Stimulated activated CD4-positive, alpha-beta T cell treated with anti-CD3 and anti-CD28 coated beads, TNF-alpha, amount 100 ng/mL, for 24 hours (primary cell): ENCODE measurements around the gene SMIM10L2A.
"Not testable (repeated sequence)": the region's sequence is repeated elsewhere in the genome, so short reads cannot be mapped to it uniquely, and the experiment has no call there.

Experiments used
- DNase-seq, 3 experiments: peaks; one replicate each; pipeline ENCODE4 v3.0.0-alpha.2; 2020; ENCODE audit warnings: low read depth in 3 of 3

Gene SMIM10L2A

DNA sequence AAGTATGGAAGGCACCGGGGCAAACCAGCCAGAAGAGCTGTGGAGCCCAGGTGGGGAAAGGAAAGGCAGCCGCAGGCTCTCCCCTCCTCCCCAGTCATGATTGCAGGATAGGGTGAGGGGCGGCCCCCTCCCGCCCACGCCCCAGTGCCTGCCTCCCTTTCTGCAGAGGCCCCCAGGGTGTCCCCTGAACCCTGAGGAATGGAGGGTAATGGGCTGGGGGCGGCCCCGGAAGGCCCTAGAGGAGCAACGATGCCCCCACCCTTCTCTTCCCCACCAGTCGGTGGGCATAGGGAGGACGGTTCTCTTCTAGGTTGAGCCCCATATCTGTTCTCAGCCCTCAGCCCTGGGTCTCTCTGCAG lies 1.0 kb downstream of the SMIM10L2A start:
- not testable (repeated sequence) for DNase-seq

DNA sequence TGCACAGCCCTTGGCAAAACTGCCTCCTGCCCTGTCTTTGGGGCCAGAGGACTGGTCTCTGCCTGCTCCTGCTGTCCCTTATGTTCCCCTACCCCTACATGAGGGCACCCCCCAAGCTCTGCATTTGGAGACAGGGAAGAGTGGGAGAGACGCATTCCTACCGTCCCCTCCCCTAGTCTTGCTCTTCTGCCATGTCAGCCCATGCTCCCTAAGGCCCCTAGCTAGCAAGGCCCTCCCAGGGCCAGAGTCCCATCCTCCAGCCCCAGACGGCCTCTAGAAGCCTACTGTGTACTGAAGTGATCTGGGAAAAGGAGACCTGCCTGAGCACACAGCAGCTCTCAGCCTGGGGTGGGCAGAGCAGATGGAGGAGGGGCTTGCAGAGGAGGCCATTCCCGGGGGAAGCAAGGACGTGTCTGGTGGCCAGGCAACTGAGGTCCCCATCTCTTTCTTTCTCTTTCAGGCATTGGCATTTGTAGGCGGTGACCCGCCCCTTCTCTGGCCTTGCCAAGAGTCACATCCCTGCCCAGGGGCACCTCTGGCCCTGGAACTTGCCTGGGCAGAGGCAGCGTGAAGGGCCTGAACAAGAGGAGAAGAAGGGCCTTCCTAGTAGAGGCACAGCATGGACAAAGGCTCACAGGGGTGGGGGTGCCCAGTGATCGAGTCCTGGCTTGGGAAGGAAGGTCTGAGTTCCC lies 1.6 kb downstream of the SMIM10L2A start:
- DNase-seq, result not testable (repeated sequence)

DNA sequence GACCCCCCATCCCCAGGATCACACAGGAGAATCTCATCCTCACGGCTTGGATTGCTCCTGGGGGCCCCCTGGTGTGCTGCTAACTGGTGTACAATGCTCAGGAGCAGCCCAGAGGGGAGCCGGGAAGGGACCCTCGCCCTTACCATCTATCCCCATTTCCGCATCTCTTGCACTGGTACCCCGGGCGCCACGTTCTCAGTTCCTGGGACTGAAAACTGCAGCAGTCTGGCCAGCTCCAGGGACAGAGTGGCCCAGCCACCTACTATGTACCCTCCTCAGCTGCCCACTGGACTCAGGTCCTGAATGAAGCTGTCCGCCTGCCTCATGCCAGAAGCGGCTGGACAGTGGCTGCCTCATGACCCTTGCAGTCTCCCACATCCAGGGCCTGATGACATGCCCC lies 2.7 kb downstream of the SMIM10L2A start:
- DNase-seq, result no peak

DNA sequence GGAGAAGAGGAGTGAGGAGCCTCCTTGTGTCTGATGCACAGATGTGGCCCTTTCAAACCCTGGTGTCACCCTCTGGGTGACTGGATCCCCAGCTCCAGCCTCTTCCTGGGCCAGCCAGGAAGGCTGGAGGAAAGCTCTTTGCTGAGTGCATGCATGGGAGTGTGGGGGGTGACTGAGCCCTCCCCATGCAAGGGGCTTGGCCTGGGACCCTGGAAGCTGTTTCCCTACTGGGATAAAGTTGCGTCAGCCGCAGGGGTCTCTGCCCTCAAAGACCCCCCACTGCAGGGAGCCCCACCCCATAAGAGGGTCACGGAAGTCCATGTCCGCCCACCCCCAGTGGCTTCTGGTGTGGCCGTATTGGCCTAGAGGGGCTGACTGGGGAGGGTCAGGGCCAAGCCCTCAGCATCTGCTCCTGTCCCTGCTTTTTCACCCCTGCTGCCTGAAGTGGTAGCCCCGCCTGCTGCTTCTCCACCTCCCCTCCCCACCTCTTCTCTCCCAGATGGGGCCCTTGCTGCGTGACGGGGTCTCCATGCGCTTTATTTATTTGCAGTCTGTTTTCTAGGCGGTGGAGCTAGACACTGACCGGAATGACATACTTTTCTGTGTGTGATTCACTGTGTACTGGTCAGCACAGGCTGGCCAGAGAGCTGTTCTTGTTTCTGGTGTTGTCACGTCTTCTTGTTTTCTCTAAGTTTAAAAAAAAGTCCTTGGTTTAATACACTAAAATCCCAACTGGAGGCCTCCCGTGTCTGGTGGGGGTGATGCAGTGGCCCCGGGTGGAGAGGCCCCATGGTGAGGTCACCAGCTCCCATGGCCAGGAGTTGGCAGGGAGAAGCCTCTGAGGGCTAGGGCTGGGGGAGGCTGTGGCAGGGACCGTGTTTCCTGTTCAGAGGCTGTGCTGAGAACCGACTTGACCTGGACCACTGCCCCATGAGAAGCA lies 3.6 kb downstream of the SMIM10L2A start:
- no peak for DNase-seq

DNA sequence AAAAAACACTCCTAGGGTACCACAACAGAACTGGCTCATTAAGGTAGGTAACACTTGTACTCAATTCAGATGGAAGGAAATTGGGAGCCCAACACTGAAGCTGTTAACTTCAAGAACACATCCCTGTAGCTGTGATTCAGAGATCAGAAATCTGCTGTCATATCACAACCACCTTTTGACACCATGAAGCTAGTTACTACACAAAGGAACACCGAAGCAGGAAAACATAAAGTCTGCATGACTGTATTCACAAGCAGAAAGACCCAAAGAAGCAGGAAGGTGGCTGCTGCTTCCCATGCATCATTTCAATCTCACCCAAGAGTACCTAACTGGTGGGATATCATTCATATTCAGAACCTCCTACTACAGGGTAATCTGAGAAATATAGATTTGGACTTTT lies 7.7 kb downstream of the SMIM10L2A start:
- DNase-seq, result no peak

DNA sequence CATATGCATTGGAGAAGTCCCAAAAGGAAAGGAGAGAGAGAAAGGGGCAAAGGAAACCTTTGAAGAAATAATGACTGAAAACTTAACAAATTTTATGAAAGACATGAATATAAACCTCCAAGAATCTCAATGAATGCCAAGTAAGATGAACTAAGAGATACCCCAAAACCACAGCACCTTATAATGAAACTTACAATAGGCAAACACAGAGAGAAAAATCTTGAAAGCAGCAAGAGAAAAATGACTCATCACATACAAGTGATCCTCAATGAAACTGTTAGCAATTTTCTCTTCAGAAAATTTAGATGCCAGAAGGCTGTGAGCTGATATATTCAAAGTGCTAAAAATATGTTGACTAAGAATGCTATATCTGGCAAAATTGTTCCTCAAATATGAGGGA lies 10.1 kb downstream of the SMIM10L2A start:
- no peak for DNase-seq

DNA sequence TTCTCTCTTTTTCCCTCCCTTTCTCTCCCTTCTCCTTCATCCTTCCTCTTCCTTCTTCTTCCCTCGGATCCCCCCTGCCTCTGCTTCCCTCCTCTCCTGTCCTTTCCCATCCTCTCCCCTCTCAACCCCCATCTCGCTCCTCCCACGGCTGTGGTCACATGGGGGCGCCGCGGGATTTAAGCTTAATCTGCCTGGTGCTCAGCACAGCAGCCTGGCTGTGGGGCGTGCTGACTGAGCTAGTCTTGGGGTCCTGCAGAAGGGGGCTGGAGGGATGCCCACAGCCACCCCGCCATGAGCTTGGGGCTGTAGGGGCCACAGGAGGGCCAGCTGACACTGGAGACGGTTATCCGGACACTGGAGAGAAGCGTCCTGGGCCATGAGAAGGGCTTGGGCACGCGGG lies 10.7 kb downstream of the SMIM10L2A start:
- DNase-seq, result no peak

DNA sequence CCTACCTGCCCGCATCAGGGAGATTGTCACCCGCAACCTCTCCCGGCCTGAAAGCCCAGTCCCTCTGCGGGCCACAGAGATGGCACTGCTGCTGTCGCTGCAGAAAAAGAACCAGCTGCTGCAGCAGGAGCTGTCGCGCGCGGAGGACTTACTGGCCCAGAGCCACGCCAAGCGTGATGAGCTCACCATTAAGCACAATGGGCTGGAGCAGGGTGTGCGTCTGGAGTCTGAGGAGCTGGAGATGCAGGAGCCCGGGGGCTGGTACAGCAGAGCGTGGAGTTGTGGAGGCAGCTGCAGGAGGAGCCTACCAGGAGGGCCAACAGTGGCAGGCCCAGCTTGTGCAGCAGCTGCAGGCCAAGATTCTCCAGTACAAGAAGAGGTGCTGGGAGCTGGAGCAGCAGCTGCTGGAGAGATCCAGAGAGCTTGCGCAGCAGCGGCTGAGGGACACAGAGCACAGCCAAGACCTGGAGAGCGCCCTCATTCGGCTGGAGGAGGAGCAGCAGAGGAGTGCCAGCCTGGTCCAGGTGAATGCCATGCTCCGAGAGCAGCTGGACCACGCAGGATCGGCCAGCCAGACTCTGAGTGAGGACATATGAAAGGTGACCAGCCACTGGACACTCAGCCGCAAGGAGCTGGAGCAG lies 11.3 kb downstream of the SMIM10L2A start:
- DNase-seq, result no peak

DNA sequence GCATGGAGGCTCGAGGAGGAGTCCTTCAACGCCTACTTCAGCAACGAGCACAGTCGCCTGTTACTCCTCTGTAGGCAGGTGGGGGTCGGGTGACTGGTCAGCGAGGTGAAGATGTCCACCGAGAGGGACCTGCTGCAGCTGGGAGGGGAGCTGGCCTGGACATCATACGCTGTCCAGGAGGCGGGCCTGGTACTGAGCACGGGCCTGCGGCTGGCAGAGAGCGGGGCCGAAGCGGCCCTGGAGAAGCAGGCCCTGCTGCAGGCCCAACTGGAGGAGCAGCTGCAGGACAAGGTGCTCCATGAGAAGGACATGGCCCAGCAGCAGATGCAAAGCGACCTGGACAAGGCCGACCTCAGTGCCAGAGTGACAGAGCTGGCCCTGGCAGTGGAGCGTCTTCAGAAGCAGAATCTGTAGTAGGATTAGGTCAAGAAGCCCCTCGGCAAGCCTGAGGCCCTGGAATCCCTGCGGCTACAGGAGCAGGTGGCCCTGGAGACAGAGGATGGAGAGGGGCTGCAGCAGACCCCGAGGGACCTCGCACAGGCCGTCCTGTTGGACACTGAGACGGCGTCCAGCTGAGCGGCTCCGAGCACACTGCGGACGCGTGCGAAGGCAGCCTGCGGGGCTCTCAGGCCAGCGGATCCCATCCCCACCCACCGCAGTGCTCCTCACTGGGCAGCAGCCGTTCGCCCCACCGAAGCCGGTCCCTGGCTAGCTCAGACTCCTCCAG lies 11.9 kb downstream of the SMIM10L2A start:
- DNase-seq, result no peak

DNA sequence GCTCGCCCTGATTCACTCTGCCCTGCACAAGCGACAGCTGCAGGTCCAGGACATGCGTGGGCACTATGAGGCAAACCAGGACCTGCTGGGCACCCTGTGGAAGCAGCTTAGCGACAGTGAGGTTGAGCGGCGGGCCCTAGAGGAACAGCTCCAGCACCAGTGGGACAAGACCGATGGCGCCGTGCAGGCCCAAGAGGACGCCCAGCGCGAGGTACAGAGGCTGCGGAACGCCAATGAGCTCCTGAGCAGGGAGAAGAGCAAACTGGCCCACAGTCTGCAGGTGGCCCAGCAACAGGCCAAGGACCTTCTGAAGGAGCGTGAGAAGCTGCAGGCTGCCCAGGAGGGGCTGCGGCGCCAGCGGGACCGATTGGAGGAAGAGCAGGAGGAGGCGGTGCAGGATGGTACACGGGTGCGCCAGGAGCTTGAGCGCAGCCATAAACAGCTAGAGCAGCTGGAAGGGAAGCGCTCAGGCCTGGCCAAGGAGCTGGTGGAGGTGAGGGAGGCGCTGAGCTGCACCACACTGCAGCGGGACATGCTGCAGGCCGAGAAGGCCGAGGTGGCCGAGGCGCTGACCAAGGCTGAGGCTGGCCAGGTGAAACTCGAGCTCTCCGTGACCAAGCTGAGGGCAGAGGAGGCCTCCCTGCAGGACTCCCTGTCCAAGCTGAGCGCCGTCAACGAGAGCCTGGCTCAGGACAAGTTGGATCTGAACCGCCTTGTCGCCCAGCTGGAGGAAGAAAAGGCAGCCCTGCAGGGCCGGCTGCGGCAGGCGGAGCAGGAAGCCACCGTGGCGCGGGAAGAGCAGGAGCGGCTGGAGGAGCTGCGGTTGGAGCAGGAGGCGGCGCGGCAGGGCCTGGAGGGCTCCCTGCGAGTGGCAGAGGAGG lies 12.8 kb downstream of the SMIM10L2A start:
- no peak for DNase-seq

DNA sequence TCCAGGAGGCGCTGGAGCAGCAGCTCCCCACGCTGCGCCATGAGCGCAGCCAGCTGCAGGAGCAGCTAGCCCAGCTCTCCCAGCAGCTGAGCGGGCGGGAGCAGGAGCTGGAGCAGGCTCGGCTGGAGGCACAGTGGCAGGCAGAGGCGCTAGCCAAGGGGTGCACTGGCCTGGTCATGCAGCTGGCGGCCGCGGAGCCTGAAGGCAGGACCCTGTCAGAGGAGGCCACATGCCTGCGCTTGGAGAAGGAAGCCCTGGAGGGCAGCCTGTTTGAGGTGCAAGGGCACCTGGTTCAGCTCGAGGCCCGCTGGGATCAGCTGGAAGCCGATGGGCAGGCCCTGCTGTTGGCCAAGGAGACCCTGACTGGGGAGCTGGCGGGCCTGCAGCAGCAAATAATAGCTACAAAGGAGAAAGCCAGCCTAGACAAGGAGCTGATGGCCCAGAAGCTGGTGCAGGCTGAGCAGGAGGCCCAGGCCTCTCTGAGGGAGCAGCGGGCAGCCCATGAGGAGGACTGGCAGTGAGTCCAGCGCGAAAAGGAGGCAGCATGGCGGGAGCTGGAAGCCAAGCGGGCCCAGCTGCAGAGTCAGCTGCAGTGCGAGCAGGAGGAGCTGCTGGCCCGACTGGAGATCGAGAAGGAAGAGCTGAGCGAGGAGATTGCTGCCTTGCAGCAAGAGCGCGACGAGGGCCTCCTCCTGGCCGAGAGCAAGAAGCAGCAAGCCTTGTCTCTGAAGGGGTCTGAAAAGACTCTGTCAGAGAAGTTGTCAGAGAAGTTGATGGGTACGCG lies 13.6 kb downstream of the SMIM10L2A start:
- no peak for DNase-seq

DNA sequence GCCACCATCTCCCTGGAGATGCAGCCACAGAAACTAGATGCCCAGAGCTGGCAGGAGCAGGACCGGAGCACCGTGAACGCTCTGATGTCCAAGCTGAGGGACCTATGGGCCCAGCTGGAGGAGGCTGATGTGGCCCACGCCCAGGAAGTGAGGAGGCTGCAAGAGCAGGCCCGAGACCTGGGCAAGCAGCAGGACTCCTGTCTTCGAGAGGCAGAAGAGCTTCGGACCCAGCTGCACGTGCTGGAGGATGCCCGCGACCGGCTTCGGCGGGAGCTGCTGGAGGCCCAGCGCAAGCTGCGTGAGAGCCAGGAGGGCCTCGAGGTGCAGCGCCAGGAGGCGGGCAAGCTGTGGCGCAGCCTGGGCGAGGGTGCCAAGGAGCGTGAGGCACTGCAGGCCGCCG lies 14.2 kb downstream of the SMIM10L2A start:
- no peak for DNase-seq

DNA sequence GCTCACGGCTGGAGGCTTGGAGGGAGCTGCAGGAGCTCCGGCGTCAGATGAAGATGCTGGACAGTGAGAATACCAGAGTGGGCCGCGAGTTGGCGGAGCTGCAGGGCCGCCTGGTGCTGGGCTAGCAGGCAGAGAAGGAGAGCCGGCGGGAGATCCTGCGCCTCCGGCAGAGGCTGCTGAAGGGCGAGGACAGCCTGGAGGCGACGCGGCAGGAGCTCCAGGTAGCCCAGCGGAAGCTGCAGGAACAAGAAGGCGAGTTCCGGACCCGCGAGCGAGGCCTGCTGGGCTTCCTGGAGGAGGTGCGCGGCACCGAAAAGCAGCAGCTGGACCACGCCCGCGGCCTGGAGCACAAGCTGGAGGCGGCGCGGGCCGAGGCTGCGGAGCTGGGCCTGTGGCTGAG lies 14.7 kb downstream of the SMIM10L2A start:
- no peak for DNase-seq

DNA sequence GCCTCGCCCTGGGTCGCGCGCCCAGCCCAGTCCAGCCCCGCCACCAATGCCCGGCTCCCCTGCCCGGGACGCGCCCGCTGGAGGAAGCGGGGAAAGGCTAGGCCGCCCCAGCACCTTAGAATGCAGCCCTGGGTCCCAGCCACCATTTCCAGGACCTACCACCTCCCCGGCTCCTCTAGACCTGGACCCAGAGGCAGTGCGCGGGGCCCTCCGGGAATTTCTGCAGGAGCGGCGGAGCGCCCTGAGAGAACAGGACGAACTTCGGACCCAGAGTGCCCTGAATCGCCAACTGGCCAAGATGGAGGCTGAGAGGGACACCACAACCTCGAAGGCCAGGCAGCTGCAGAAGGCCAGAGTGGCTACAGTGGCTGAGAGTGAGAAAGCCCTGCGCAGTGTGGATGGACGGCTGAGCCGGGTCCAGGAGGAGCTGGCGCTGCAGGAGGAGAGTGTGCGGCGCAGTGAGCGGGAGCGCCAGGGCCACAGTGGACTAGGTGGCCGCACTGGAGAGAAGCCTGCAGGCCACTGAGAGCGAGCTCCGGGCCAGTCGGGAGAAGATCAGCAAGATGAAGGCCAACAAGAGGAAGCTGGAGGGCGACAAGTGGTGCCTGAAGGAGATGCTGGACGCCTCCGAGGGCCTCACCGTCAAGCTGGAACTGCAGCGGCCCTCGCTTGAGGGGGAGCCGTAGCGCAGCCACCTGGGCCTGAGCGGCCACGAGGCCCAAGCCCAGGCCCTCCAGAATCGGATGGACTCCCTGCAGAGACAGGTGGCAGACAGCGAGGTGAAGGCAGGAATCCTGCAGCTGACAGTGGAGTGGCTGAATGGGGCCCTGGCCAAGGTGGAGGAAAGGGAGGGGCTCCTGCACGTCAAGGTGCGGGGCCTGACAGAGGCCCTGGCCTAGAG lies 15.5 kb downstream of the SMIM10L2A start:
- no peak for DNase-seq

DNA sequence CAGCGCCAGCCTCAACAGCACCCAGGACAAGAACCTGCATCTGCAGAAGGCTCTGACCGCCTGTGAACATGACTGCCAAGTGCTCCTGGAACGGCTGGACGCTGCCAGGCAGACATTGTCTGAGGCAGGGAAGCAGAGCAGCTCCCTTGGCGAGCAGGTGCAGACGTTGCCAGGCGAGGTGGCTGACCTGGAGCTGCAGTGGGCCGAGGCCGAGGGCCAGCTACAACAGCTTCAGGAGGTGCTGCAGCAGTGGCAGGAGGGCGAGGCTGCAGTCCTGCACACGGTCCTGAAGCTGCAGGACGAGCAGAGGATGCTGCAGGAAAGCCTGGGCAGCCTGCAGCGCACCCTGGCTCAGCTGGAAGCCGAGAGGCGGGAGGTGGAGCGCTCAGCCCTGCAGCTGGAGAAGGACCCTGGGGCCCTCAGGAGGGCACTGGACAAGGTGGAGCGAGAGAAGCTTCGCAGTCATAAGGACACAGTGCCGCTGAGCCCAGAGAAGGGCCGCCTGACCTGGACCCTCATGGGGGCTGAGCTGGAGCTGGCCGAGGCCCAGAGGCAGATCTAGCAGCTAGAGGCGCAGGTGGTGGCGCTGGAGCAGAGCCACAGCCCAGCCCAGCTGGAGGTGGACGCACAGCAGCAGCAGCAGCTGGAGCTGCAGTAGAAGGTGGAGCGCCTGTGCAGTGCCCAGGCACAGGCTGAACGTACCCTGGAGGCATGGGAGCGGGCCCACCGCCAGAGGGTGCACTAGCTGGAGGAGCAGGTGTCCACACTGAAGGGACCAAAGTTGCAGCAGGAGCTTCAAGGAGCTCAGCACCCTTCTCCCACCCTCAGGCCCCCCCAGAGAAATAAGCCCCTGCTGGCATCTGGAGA lies 16.4 kb downstream of the SMIM10L2A start:
- no peak for DNase-seq

DNA sequence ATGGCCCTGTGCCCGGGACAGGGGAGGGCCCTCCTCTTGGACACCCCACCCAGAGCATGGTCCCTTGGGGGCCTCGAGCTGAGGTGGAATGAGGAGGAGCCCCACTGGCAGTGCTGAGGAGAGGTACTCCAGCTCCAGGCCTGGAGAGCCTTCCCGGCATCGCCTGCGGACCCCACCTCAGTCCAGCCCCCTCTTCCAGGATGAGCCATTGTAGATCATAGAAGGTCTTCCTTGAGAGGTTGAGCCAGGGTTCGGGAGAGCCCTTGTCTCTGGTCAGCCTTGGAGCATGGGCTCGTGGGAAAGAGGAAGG lies 16.9 kb downstream of the SMIM10L2A start:
- no peak for DNase-seq

DNA sequence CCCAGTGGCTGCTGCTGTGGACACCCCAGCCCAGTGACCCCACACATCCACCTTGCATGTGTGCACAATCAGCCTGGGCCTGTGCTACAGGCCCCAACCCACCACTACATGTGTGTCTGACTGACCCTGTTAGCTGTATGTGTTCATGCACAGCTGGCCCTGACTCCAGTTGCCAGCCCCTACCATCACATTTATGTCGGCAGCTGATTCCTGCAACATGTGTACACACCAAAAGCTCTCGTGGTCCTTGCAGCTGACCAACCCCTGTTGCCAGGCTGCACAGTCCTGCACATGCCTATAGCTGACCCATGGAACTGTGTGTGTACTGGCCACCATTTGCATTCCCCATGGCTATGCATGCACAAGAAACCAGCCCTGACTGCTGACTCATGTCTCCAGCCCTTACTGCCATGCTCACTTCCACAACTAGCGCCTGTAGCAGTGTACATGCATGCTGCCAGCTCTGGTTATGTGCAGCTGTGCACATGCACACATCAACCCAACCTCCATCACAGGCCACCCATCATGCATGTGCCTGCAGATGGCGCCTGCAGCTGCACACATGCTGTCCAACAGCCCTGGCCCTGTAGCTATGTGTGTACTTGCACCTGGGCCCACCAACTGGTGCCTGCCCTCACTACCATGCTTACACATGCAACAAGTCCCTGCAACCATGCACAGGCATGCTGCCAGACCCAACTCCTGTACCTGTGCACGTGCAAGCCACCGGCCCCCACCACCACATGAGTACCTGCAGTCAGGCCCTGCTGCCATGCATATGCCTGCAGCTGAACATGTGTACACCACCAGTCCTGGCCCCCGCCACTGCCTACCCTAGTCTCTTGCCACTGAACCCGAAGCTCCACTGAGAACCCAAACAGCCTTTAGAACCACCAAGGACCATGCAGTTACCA lies 28.1 kb downstream of the SMIM10L2A start:
- no peak for DNase-seq
